Adipocyte (in vitro differentiated cells): ENCODE results near the gene DLGAP4.

Experiments used
- DNase-seq: peaks from one replicate; pipeline ENCODE4 v3.0.0-alpha.2; 2015; ENCODE audit warnings: low read depth
- H3K27me3 ChIP-seq: replicated peaks from 2 replicates; pipeline ENCODE4 v1.7.0; 2013; ENCODE audit warnings: mild to moderate bottlenecking, low read length, moderate library complexity; ENCODE audit not compliant: control insufficient read depth, insufficient read depth
- H3K36me3 ChIP-seq: 2 replicates; pipeline ENCODE4 v1.7.0; 2013; ENCODE audit warnings: low read length, mild to moderate bottlenecking, moderate library complexity; ENCODE audit not compliant: control insufficient read depth, insufficient read depth, severe bottlenecking
- H3K4me1 ChIP-seq: 2 replicates; pipeline ENCODE4 v1.7.0; 2013; ENCODE audit warnings: mild to moderate bottlenecking, low read length, moderate library complexity; ENCODE audit not compliant: control insufficient read depth, insufficient read depth
- H3K4me3 ChIP-seq: 2 replicates; pipeline ENCODE4 v1.7.0; 2013; ENCODE audit warnings: mild to moderate bottlenecking, low read length, moderate library complexity
- H3K9ac ChIP-seq: 2 replicates; pipeline ENCODE4 v1.7.0; 2013; ENCODE audit warnings: mild to moderate bottlenecking, low read length, moderate library complexity
- H3K9me3 ChIP-seq: 2 replicates; pipeline ENCODE4 v1.7.0; 2013; ENCODE audit warnings: mild to moderate bottlenecking, low read length, moderate library complexity; ENCODE audit not compliant: control insufficient read depth

The DLGAP4 gene

DNA sequence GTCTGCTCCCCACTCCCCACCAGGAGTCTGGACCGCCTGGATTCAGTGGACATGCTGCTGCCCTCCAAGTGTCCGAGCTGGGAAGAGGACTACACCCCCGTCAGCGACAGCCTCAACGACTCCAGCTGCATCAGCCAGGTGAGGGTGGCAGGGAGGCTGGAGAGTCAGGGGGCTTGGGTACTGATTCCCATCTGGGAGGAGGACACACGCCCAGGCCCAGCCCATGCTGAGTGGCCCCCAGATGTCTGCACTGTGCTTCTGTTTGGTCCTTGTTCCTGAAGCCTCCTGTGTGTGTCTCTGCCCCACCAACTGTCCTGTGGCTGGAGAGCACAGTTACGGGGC, 133.6 kb downstream of the DLGAP4 start:
- no peak for DNase-seq
- H3K27me3 ChIP-seq: peaks cover 52% of the 10 kb centered on the region
- no peaks in the 10 kb centered on the region for H3K9me3 ChIP-seq
- H3K36me3 ChIP-seq: no peaks in the 10 kb centered on the region
- no peak overlapping the region for H3K9ac ChIP-seq
- H3K4me3 ChIP-seq: no peak overlapping the region
- H3K4me1 ChIP-seq: no peaks in the 10 kb centered on the region

DNA sequence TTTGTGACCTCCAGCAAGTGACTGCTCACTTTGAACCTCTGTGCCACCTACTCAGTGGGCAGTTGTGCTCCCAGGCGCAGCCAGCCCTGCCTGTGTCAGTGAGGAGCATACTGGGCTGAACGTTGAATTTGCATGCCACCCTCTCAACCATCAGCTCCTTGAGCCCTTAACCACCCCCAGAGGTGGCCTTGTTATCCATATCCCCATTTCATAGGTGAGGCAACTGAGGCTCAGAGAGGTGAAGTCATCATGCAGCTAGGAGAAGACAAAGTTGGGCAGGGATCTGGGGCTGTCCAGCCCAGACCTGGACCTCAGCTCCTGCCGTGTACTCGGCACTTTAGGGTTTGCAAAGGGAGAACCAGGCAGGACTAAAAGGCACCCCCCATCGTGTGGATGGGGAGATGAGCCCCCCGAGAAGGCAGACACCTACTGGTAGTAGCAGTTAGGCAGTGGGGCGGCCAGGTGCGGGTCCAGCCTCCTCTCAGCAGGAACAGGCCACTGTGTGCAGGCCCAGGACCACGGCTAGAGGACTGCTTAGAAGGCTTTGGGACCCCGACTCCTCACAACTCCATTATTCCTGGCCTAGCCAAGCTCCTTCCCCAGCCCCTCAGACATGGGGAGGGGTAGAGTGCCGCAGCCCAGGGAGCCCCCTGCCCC, 134.4 kb downstream of the DLGAP4 start:
- no peak for DNase-seq
- Histone ChIP-seq H3K4me1 (no peaks in the 10 kb centered on the region), H3K4me3 (no peak overlapping the region), H3K36me3 (no peaks in the 10 kb centered on the region), H3K9me3 (no peaks in the 10 kb centered on the region), H3K27me3 (peaks cover 44% of the 10 kb centered on the region), H3K9ac (no peak overlapping the region)

DNA sequence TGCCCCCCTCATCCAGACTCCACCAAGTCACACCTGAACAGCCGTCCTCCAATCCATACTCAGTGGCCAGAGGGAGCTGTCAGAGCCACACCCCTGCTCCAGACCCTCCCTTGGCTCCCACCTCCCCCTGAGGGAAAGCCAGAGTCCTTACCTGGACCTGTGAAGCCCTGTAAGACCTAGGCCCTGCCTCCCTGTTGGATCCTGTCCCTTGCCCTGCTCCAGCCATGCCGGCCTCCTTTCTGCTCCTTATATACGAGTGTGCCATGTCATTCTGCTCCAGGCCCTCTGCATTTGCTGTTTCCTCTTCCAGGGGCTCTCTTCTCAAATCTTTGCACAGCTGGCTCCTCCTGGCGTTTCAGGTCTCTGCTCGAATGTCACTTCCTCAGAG, 134.9 kb downstream of the DLGAP4 start:
- peaks cover 39% of the 10 kb centered on the region for H3K27me3 ChIP-seq
- DNase-seq: no peak
- no peaks in the 10 kb centered on the region for H3K9me3 ChIP-seq
- H3K9ac ChIP-seq: no peak overlapping the region
- no peaks in the 10 kb centered on the region for H3K4me1 ChIP-seq
- no peak overlapping the region for H3K4me3 ChIP-seq
- H3K36me3 ChIP-seq: no peaks in the 10 kb centered on the region

DNA sequence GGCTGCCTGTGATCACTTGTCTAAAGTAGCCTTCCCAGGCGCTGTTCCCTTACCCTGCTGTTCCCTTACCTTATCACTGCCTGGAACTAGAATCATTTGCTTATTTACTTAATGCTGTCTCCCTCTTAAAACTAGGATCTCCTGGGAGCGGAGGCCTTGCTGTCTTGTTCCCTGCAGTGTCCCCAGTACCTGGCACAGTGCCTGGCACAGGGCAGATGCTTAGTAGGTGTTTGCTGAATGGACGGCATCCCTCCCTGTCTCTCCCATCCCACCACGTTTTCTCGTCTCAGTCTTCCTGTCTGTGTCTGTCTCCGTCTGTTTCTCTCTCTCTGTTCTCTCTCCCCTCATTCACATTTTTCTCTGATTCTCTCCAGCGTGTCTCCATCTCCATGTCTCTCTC, 135.3 kb downstream of the DLGAP4 start:
- Histone ChIP-seq H3K36me3 (no peaks in the 10 kb centered on the region), H3K9ac (no peak overlapping the region), H3K4me3 (no peak overlapping the region), H3K4me1 (no peaks in the 10 kb centered on the region), H3K9me3 (no peaks in the 10 kb centered on the region), H3K27me3 (peaks cover 38% of the 10 kb centered on the region)
- no peak for DNase-seq

DNA sequence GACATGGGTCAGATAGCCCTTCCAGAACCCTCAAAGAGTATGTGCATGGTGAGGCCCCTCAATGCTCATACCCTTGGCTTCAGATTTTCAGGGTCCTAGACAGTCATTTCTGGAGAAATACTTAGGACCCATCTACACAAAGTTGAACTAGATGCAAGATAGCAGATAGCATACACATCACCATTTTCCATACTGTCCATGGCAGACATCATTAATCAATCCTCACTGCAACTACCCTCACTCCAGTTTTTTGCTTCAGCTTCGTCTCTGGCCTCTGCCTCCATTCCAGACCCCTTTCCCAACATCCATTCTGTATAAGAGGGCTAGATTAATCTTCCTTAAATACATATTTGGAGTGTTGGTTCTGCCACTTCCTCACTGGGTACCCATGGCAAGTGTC, 139.7 kb downstream of the DLGAP4 start:
- H3K36me3 ChIP-seq: no peaks in the 10 kb centered on the region
- peaks cover 31% of the 10 kb centered on the region for H3K27me3 ChIP-seq
- H3K9ac ChIP-seq: no peak overlapping the region
- DNase-seq: no peak
- peaks cover 7% of the 10 kb centered on the region for H3K9me3 ChIP-seq
- no peak overlapping the region for H3K4me3 ChIP-seq
- no peaks in the 10 kb centered on the region for H3K4me1 ChIP-seq

GRCh38 chr20:36446557-36446956, 140.4 kb downstream of the DLGAP4 start:
- Histone ChIP-seq H3K27me3 (peaks cover 28% of the 10 kb centered on the region), H3K9me3 (peaks cover 7% of the 10 kb centered on the region), H3K4me1 (no peaks in the 10 kb centered on the region), H3K4me3 (no peak overlapping the region), H3K9ac (no peak overlapping the region), H3K36me3 (no peaks in the 10 kb centered on the region)
- DNase-seq: no peak

- DNase-seq: no peak
Observed at GRCh38 chr20:36447101-36447500, 141.0 kb downstream of the DLGAP4 start.

DNA sequence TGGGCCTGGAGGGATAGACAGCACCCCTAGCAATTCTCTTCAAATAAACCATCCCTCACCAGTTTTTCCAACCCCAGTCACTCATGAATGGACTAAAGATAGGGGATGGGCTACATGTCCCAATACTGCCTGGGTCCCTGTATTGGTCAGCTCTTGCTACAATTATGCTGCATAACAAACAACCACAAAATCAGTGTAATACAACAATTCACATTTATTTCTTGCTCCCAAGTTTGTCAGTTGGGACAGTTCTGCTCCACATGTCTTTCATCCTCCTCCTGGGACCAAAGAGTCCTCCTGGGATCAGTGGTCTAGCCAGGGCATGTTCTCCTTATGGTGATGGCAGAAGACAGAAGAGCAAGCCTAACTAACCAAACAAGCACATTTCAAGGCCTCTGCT, 143.5 kb downstream of the DLGAP4 start:
- Histone ChIP-seq H3K9me3 (peaks cover 7% of the 10 kb centered on the region), H3K9ac (no peak overlapping the region), H3K4me1 (peaks cover 4% of the 10 kb centered on the region), H3K4me3 (no peak overlapping the region), H3K36me3 (no peaks in the 10 kb centered on the region), H3K27me3 (peaks cover 16% of the 10 kb centered on the region)
- DNase-seq: no peak

More at GRCh38 chr20:36447101-36447500, 141.0 kb downstream of the DLGAP4 start:
- no peak overlapping the region for H3K9ac ChIP-seq
- H3K4me1 ChIP-seq: no peaks in the 10 kb centered on the region
- no peak overlapping the region for H3K4me3 ChIP-seq
- H3K27me3 ChIP-seq: peaks cover 28% of the 10 kb centered on the region
- no peaks in the 10 kb centered on the region for H3K36me3 ChIP-seq
- peaks cover 7% of the 10 kb centered on the region for H3K9me3 ChIP-seq

DNA sequence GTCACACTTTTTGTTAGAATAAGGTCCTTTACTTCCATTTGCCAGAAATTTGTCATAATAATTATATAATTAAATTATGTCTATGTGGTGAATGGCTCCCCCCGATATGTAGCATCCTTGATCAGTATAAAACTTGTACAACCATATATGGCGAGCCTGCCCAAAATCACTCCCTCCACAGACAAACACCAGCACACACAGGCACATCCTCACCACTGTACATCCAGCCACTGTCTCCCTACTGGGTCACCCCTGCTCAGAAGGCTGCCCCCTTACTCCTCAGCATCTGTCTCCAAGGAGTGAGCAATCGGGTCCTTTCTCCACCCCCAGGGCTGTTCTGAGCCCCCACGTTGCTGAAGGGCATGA, 148.2 kb downstream of the DLGAP4 start:
- Histone ChIP-seq H3K36me3 (no peaks in the 10 kb centered on the region), H3K9me3 (peaks cover 7% of the 10 kb centered on the region), H3K9ac (no peak overlapping the region), H3K27me3 (peaks cover 11% of the 10 kb centered on the region), H3K4me3 (no peak overlapping the region), H3K4me1 (peaks cover 9% of the 10 kb centered on the region)
- no peak for DNase-seq

DNA sequence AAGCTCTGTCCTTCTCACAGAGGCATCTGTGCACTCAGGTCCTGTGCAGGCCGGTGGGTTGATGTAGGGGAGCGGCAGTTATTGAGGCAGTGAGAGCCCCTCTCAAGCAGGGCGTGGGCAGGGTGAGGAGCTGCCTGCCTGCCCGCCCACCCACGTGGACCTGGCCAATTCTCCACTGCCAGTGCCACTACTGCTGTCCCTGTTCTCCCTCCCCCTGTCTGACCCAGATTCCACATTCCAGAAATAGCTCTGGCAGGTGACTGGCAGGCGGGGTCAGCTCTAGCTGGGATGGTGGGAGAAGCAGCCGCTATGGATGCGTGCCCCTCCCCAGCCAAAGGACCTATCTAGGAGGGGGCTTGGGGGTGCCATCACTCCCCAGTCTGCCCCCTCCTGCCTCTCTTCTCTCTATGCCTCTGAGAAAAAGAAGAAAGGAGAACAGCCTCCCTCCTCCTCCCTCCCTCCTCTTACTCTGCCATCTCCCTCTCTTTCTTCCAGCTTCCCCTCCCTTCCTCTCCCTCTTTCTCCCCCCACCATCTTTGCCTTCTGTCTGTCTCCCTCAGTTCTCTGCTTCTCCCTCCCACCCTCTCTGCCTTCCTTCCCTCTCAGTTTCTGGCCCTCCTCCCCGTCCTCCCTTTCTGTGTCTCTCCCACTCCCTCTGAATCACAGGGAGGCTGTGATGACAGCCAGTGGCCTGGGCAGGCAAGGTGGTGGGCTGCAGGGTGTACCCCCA, 148.7 kb downstream of the DLGAP4 start:
- H3K27me3 ChIP-seq: peaks cover 6% of the 10 kb centered on the region
- no peak overlapping the region for H3K9ac ChIP-seq
- no peak for DNase-seq
- peaks cover 1% of the 10 kb centered on the region for H3K9me3 ChIP-seq
- H3K4me1 ChIP-seq: peaks cover 9% of the 10 kb centered on the region
- H3K4me3 ChIP-seq: no peak overlapping the region
- H3K36me3 ChIP-seq: no peaks in the 10 kb centered on the region

DNA sequence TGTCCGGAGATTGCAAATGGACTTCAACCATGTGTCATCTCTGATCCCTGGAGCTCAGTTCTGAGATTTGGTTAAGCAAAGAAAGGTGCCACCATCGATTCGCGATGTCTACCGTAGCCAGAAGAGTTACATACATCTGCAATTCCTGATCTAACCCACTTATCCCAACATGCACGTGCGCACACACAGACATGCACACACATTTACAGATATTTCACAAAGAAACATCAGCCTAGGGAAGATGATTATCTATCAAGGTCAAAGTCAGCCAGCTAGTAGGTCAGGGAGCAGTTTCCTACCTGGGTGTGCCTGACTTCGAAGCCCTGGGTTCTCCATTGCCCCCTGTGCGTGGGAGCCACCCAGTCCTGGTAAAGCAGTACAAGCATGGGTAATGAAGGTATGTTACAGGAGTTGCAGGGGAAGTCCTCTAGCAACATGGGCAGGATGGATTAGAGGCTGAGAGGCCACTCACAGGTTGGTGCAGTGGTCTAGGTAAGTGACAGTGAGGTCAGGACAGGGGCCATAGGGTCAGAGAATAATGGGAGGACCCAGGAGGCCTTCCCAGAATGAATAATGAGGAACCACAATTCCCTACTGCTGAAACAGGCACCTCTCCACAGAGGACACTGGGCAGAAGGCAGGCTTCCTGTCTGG, 150.0 kb downstream of the DLGAP4 start:
- peaks cover 14% of the 10 kb centered on the region for H3K4me1 ChIP-seq
- DNase-seq: no peak
- H3K36me3 ChIP-seq: no peaks in the 10 kb centered on the region
- H3K4me3 ChIP-seq: no peak overlapping the region
- no peaks in the 10 kb centered on the region for H3K9me3 ChIP-seq
- H3K9ac ChIP-seq: no peak overlapping the region
- H3K27me3 ChIP-seq: peaks cover under 1% of the 10 kb centered on the region
